Prostate gland (tissue), 2 donors: ENCODE data around the gene RACGAP1. TPM values are rescaled to one million over a fixed set of nuclear protein-coding genes. Genes with fewer than 3 reads are reported as not detected.
"Not testable (repeated sequence)": the region's sequence is repeated elsewhere in the genome, so short reads cannot be mapped to it uniquely, and the experiment has no call there.

Source experiments
- DNase-seq: peaks from one replicate; pipeline ENCODE4 v3.0.0-alpha.2; 2019; ENCODE audit warnings: low spot score
- H3K27ac ChIP-seq, 2 donors: fragments of 200-600 bp; sonication (generic); 2 replicates each; pipeline ENCODE4 v1.5.1; 2017 to 2019
- H3K27me3 ChIP-seq: fragments of 200-600 bp; sonication (generic); replicated peaks from 2 replicates; pipeline ENCODE4 v1.5.1; 2019; ENCODE audit not compliant: insufficient read depth
- H3K36me3 ChIP-seq, 2 donors: fragments of 200-600 bp; sonication (generic); 1 replicate in 1 of 2; 2 replicates in 1 of 2; pipeline versions ENCODE4 v1.5.1 to v1.8.1; 2017 to 2019
- H3K4me1 ChIP-seq: fragments of 200-600 bp; sonication (generic); replicated peaks from 2 replicates; pipeline ENCODE4 v1.5.1; 2019
- H3K4me3 ChIP-seq, 2 donors: fragments of 200-600 bp; sonication (generic); 2 replicates each; pipeline ENCODE4 v1.5.1; 2017 to 2019
- H3K9me3 ChIP-seq: fragments of 200-600 bp; sonication (generic); 2 replicates; pipeline ENCODE4 v1.5.1; 2017
- CTCF ChIP-seq, 4 experiments: fragments of 200-600 bp in 2 of 4; fragments of 450-650 bp in 2 of 4; sonication (generic) in 2 of 4; IDR thresholded peaks; 1 replicate in 3 of 4; 2 replicates in 1 of 4; pipeline ENCODE4 v1.5.1; 2016 to 2019; ENCODE audit warnings: antibody characterized with exemption in 4 of 4, mild to moderate bottlenecking in 2 of 4, moderate library complexity in 2 of 4
- POLR2A ChIP-seq: fragments of 450-650 bp; IDR thresholded peaks from one replicate; pipeline ENCODE4 v1.6.1; 2016; ENCODE audit warnings: antibody characterized with exemption, mild to moderate bottlenecking
- POLR2AphosphoS5 ChIP-seq: sonication (generic); formaldehyde crosslinking; IDR thresholded peaks from one replicate; pipeline ENCODE4 v1.6.1; 2017; ENCODE audit warnings: antibody characterized with exemption
- WGBS: methylation state at CpG from one replicate; pipeline ENCODE4 v1.1.5; 2018; 5-methylcytosine and 5-hydroxymethylcytosine counted together
- intact Hi-C: fragments of 100-400 bp; cut with DNase I; formaldehyde crosslinking; loops from one replicate; pipeline ENCODE4 v1.14.2; 2022
- total RNA-seq, 2 donors: library from RNA; depleted of rRNA; stranded (reverse); fragments of >200 nt; gene quantifications; one replicate each; pipeline ENCODE4 v1.1.0, GENCODE V29; 2016

RACGAP1 gene
- total RNA-seq, 2 donors from 2014 or later: 9.1 to 18.9 TPM

GRCh38 chr12:50003595-50003994, 21.7 kb downstream of the RACGAP1 start:
- Histone ChIP-seq H3K27ac (no peak overlapping the region), H3K27me3 (no peaks in the 10 kb centered on the region), H3K9me3 (no peaks in the 10 kb centered on the region), H3K4me3 (no peak overlapping the region), H3K36me3 (no peaks in the 10 kb centered on the region), H3K4me1 (no peaks in the 10 kb centered on the region)
- 75% methylated on average over 2 of the region's 2 CpGs for WGBS
- TF ChIP-seq CTCF (IDR thresholded peaks at IDR 0.05): no peak
- no peak for TF ChIP-seq POLR2A
- TF ChIP-seq POLR2AphosphoS5: no peak
- no peak for DNase-seq
- intact Hi-C loops: no loop called here

GRCh38 chr12:49998453-49998852, 26.8 kb downstream of the RACGAP1 start:
- H3K36me3 ChIP-seq: no peaks in the 10 kb centered on the region
- H3K4me3 ChIP-seq: no peak overlapping the region
- no peak overlapping the region for H3K27ac ChIP-seq
- TF ChIP-seq POLR2A: no peak
- WGBS: 92% methylated on average over 2 of the region's 2 CpGs
- no peaks in the 10 kb centered on the region for H3K9me3 ChIP-seq
- intact Hi-C loops: no loop called here
- H3K4me1 ChIP-seq: no peaks in the 10 kb centered on the region
- no peaks in the 10 kb centered on the region for H3K27me3 ChIP-seq
- no peak for DNase-seq

- Histone ChIP-seq H3K27me3 (no peaks in the 10 kb centered on the region), H3K4me1 (no peaks in the 10 kb centered on the region), H3K4me3 (no peak overlapping the region), H3K27ac (no peak overlapping the region), H3K36me3 (no peaks in the 10 kb centered on the region), H3K9me3 (no peaks in the 10 kb centered on the region)
- TF ChIP-seq POLR2A (no peak), CTCF (IDR thresholded peaks at IDR 0.05) (no peak), POLR2AphosphoS5 (no peak)
- no peak for DNase-seq
- WGBS: 68% methylated on average over 4 of the region's 4 CpGs
- intact Hi-C loops: no loop called here
Measured at GRCh38 chr12:49990273-49990672, 35.0 kb downstream of the RACGAP1 start.

- 77% methylated on average over 2 of the region's 2 CpGs for WGBS
- H3K9me3 ChIP-seq: not testable (repeated sequence)
Measured at GRCh38 chr12:49989400-49989799, 35.9 kb downstream of the RACGAP1 start.

GRCh38 chr12:49987625-49988303, 37.5 kb downstream of the RACGAP1 start:
- H3K27me3 ChIP-seq: no peaks in the 10 kb centered on the region
- TF ChIP-seq POLR2A (no peak), POLR2AphosphoS5 (no peak), CTCF (IDR thresholded peaks at IDR 0.05) (no peak)
- H3K4me3 ChIP-seq: no peak overlapping the region
- DNase-seq: no peak
- no peaks in the 10 kb centered on the region for H3K36me3 ChIP-seq
- H3K4me1 ChIP-seq: no peaks in the 10 kb centered on the region
- no peaks in the 10 kb centered on the region for H3K9me3 ChIP-seq
- intact Hi-C loops: no loop called here
- H3K27ac ChIP-seq: no peak overlapping the region
- 73% methylated on average over 4 of the region's 4 CpGs for WGBS

More at GRCh38 chr12:49989400-49989799, 35.9 kb downstream of the RACGAP1 start:
- H3K27ac ChIP-seq, H3K27me3 ChIP-seq, H3K36me3 ChIP-seq, intact Hi-C loops, DNase-seq, H3K4me3 ChIP-seq, H3K4me1 ChIP-seq: not testable (repeated sequence)

GRCh38 chr12:49986476-49986875, 38.8 kb downstream of the RACGAP1 start:
- H3K4me3 ChIP-seq, intact Hi-C loops: not testable (repeated sequence)
- 91% methylated on average over 3 of the region's 3 CpGs for WGBS

More at GRCh38 chr12:49986476-49986875, 38.8 kb downstream of the RACGAP1 start:
- not testable (repeated sequence) for H3K36me3 ChIP-seq, H3K27ac ChIP-seq, H3K4me1 ChIP-seq, H3K9me3 ChIP-seq, DNase-seq, H3K27me3 ChIP-seq
